KMS-11 (cell line): ENCODE data around the gene DAPL1.

Source experiments
- H2AFZ ChIP-seq: fragments of 200-600 bp; sonication (generic); 2 replicates; pipeline ENCODE4 v1.6.1; 2016; ENCODE audit warnings: antibody characterized with exemption, mixed run types, low read depth
- H3K27ac ChIP-seq: fragments of 200-600 bp; sonication (generic); 2 replicates; pipeline ENCODE4 v1.6.1; 2016; ENCODE audit warnings: mild to moderate bottlenecking, mixed run types
- H3K27me3 ChIP-seq: fragments of 200-600 bp; sonication (generic); 2 replicates; pipeline ENCODE4 v1.6.1; 2017; ENCODE audit warnings: mild to moderate bottlenecking, low read depth, mixed run types, moderate library complexity; ENCODE audit not compliant: insufficient read depth
- H3K36me3 ChIP-seq: fragments of 200-600 bp; sonication (generic); 2 replicates; pipeline ENCODE4 v1.6.1; 2017; ENCODE audit warnings: mild to moderate bottlenecking, mixed run types; ENCODE audit not compliant: insufficient read depth
- H3K4me1 ChIP-seq: fragments of 200-600 bp; sonication (generic); 2 replicates; pipeline ENCODE4 v1.6.1; 2016; ENCODE audit warnings: mild to moderate bottlenecking, low read depth, mixed run types; ENCODE audit not compliant: poor library complexity, severe bottlenecking
- H3K4me2 ChIP-seq: fragments of 200-600 bp; sonication (generic); 2 replicates; pipeline ENCODE4 v1.7.0; 2016; ENCODE audit warnings: mild to moderate bottlenecking, mixed run types
- H3K4me3 ChIP-seq: fragments of 200-600 bp; sonication (generic); IDR thresholded peaks from 2 replicates; pipeline ENCODE4 v1.6.1; 2017; ENCODE audit warnings: low read depth, low read length, mixed read lengths; ENCODE audit not compliant: insufficient read depth
- H3K79me2 ChIP-seq: fragments of 200-600 bp; sonication (generic); 2 replicates; pipeline ENCODE4 v1.6.1; 2016; ENCODE audit warnings: low read depth, mixed run types; ENCODE audit not compliant: insufficient read depth
- H3K9ac ChIP-seq: fragments of 200-600 bp; sonication (generic); 2 replicates; pipeline ENCODE4 v1.6.1; 2016; ENCODE audit warnings: mild to moderate bottlenecking, mixed run types
- H4K20me1 ChIP-seq: fragments of 200-600 bp; sonication (generic); 2 replicates; pipeline ENCODE4 v1.6.1; 2016; ENCODE audit warnings: mild to moderate bottlenecking, mixed run types; ENCODE audit not compliant: insufficient read depth
- CTCF ChIP-seq: fragments of 200-600 bp; sonication (generic); conservative IDR thresholded peaks from 2 replicates; pipeline ENCODE4 v1.6.1; 2017; ENCODE audit warnings: low read depth, mild to moderate bottlenecking, antibody characterized with exemption, low read length, moderate library complexity, mixed read lengths

DAPL1 gene

GRCh38 chr2:158805936-158806335 lies 10.8 kb downstream of the DAPL1 start:
- Histone ChIP-seq H3K27me3 (no peaks in the 10 kb centered on the region), H3K4me2 (no peak overlapping the region), H3K27ac (no peak overlapping the region), H3K4me3 (no peak overlapping the region), H4K20me1 (no peaks in the 10 kb centered on the region), H3K4me1 (no peaks in the 10 kb centered on the region), H3K9ac (no peak overlapping the region), H3K36me3 (no peaks in the 10 kb centered on the region), H3K79me2 (no peaks in the 10 kb centered on the region), H2AFZ (no peak overlapping the region)
- no peak for TF ChIP-seq CTCF

- no peak overlapping the region for H3K4me2 ChIP-seq
- no peaks in the 10 kb centered on the region for H3K79me2 ChIP-seq
- no peaks in the 10 kb centered on the region for H3K27me3 ChIP-seq
- H3K4me3 ChIP-seq = no peak overlapping the region
- H2AFZ ChIP-seq = no peak overlapping the region
- no peak for TF ChIP-seq CTCF
- no peak overlapping the region for H3K27ac ChIP-seq
- no peak overlapping the region for H3K9ac ChIP-seq
- no peaks in the 10 kb centered on the region for H3K36me3 ChIP-seq
- H3K4me1 ChIP-seq = no peaks in the 10 kb centered on the region
- H4K20me1 ChIP-seq = no peaks in the 10 kb centered on the region
Measured at GRCh38 chr2:158806941-158807340, 11.8 kb downstream of the DAPL1 start.

GRCh38 chr2:158808426-158808825 lies 13.3 kb downstream of the DAPL1 start:
- H3K4me2 ChIP-seq = no peak overlapping the region
- no peaks in the 10 kb centered on the region for H3K79me2 ChIP-seq
- H3K4me1 ChIP-seq = no peaks in the 10 kb centered on the region
- no peak overlapping the region for H3K4me3 ChIP-seq
- no peaks in the 10 kb centered on the region for H4K20me1 ChIP-seq
- TF ChIP-seq CTCF = no peak
- no peak overlapping the region for H3K27ac ChIP-seq
- no peak overlapping the region for H2AFZ ChIP-seq
- H3K9ac ChIP-seq = no peak overlapping the region
- no peaks in the 10 kb centered on the region for H3K36me3 ChIP-seq
- H3K27me3 ChIP-seq = no peaks in the 10 kb centered on the region

- H3K4me3 ChIP-seq = no peak overlapping the region
- H3K27ac ChIP-seq = no peak overlapping the region
- H3K4me2 ChIP-seq = no peak overlapping the region
- H3K36me3 ChIP-seq = no peaks in the 10 kb centered on the region
- H3K9ac ChIP-seq = no peak overlapping the region
- H4K20me1 ChIP-seq = no peaks in the 10 kb centered on the region
- TF ChIP-seq CTCF = no peak
- no peaks in the 10 kb centered on the region for H3K27me3 ChIP-seq
- H2AFZ ChIP-seq = no peak overlapping the region
- H3K79me2 ChIP-seq = no peaks in the 10 kb centered on the region
- H3K4me1 ChIP-seq = no peaks in the 10 kb centered on the region
Measured at GRCh38 chr2:158809816-158810215, 14.7 kb downstream of the DAPL1 start.
